Ishikawa (cell line): ENCODE data around the gene SMPD1.

ENCODE experiments used
- CEBPB ChIP-seq: IDR thresholded peaks from 2 replicates; pipeline ENCODE4 v1.6.1; 2012
- CREB1 ChIP-seq: IDR thresholded peaks from 2 replicates; pipeline ENCODE4 v1.6.1; 2012; ENCODE audit warnings: low read depth
- EGR1 ChIP-seq: IDR thresholded peaks from 2 replicates; pipeline ENCODE4 v1.6.1; 2012
- EP300 ChIP-seq: IDR thresholded peaks from 2 replicates; pipeline ENCODE4 v1.6.1; 2012; ENCODE audit warnings: borderline replicate concordance
- FOXM1 ChIP-seq: IDR thresholded peaks from 2 replicates; pipeline ENCODE4 v1.6.1; 2012; ENCODE audit warnings: low read depth, borderline replicate concordance
- RAD21 ChIP-seq: IDR thresholded peaks from 2 replicates; pipeline ENCODE4 v1.6.1; 2012; ENCODE audit warnings: low read depth
- REST ChIP-seq: IDR thresholded peaks from 2 replicates; pipeline ENCODE4 v1.6.1; 2012; ENCODE audit warnings: low read depth, mild to moderate bottlenecking
- TCF12 ChIP-seq: IDR thresholded peaks from 2 replicates; pipeline ENCODE4 v1.6.1; 2012; ENCODE audit warnings: low read depth
- YY1 ChIP-seq: IDR thresholded peaks from 2 replicates; pipeline ENCODE4 v1.6.1; 2012; ENCODE audit warnings: low read depth
- TF ChIP-seq, protein P1 (sequence below): IDR thresholded peaks from 2 replicates; pipeline ENCODE4 v1.6.1; 2012
- TF ChIP-seq, protein P2 (sequence below): IDR thresholded peaks from 2 replicates; pipeline ENCODE4 v1.6.1; 2012

- TF ChIP-seq REST (no peak), CEBPB (no peak), EGR1 (no peak), EP300 (no peak), RAD21 (peak; percentile 73), TCF12 (no peak), FOXM1 (no peak), CREB1 (no peak), YY1 (no peak)
- TF ChIP-seq, protein P1, sequence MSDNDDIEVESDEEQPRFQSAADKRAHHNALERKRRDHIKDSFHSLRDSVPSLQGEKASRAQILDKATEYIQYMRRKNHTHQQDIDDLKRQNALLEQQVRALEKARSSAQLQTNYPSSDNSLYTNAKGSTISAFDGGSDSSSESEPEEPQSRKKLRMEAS: no peak
- TF ChIP-seq, protein P2, sequence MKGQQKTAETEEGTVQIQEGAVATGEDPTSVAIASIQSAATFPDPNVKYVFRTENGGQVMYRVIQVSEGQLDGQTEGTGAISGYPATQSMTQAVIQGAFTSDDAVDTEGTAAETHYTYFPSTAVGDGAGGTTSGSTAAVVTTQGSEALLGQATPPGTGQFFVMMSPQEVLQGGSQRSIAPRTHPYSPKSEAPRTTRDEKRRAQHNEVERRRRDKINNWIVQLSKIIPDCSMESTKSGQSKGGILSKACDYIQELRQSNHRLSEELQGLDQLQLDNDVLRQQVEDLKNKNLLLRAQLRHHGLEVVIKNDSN: no peak
These were observed 53.2 kb downstream of the SMPD1 start for GRCh38 chr11:6443269-6444003.
